ENCODE results near the gene HDGFL2. TPM values are rescaled to one million over a fixed set of nuclear protein-coding genes. Genes with fewer than 3 reads are reported as not detected.

The HDGFL2 gene
- total RNA-seq (35.0 TPM), polyA plus RNA-seq (ENCODE audit: insufficient read depth in 1 of 8, insufficient read length in 8 of 8, low replicate concordance in 1 of 8) (10 to 100 TPM; 66.3 to 97.7 (median 84.3) TPM)
- long read RNA-seq, donor 1, partial matches to known transcripts, result 5 of 8 reads
- long read RNA-seq, donor 1, other reads (novel, unspliced or antisense), result 0 of 8 reads
- long read RNA-seq, donor 2, partial matches to known transcripts, result 0 of 1 reads
- long read RNA-seq, donor 2, other reads (novel, unspliced or antisense), result 0 of 1 reads
- long read RNA-seq, donor 3, transcript HDGFL2-208 (16 exons, 2,281 nt), result major isoform, 17 of 24 reads
- long read RNA-seq, donor 3, partial matches to known transcripts, result 5 of 24 reads
- long read RNA-seq, donor 3, other reads (novel, unspliced or antisense), result 0 of 24 reads
- long read RNA-seq, donor 4, partial matches to known transcripts, result 6 of 11 reads
- long read RNA-seq, donor 4, other reads (novel, unspliced or antisense), result 0 of 11 reads
- long read RNA-seq, donor 5, transcript HDGFL2-208 (16 exons, 2,281 nt), result major isoform, 8 of 51 reads
- long read RNA-seq, donor 5, transcript HDGFL2-210 (16 exons, 2,255 nt), result minor isoform, 7 of 51 reads
- long read RNA-seq, donor 5, partial matches to known transcripts, result 35 of 51 reads
- long read RNA-seq, donor 5, other reads (novel, unspliced or antisense), result 0 of 51 reads
- long read RNA-seq, donor 6, transcript HDGFL2-208 (16 exons, 2,281 nt), result major isoform, 21 of 39 reads
- long read RNA-seq, donor 6, partial matches to known transcripts, result 14 of 39 reads
- long read RNA-seq, donor 6, other reads (novel, unspliced or antisense), result 0 of 39 reads
- long read RNA-seq, donor 7, transcript HDGFL2-208 (16 exons, 2,281 nt), result major isoform, 5 of 30 reads
- long read RNA-seq, donor 7, partial matches to known transcripts, result 25 of 30 reads
- long read RNA-seq, donor 7, other reads (novel, unspliced or antisense), result 0 of 30 reads
- long read RNA-seq, donor 8, partial matches to known transcripts, result 0 of 1 reads
- long read RNA-seq, donor 8, other reads (novel, unspliced or antisense), result 0 of 1 reads
- long read RNA-seq, donor 9, transcript HDGFL2-208 (16 exons, 2,281 nt), result major isoform, 5 of 13 reads
- long read RNA-seq, donor 9, partial matches to known transcripts, result 7 of 13 reads
- long read RNA-seq, donor 9, other reads (novel, unspliced or antisense), result 0 of 13 reads
- long read RNA-seq, donor 10, partial matches to known transcripts, result 0 of 5 reads
- long read RNA-seq, donor 10, other reads (novel, unspliced or antisense), result 0 of 5 reads
- long read RNA-seq, donor 11, partial matches to known transcripts, result 5 of 11 reads
- long read RNA-seq, donor 11, other reads (novel, unspliced or antisense), result 0 of 11 reads

GRCh38 chr19:4472174-4472974, at the start of gene HDGFL2:
Gene HDGFL2, plus strand, starts transcription at chr19:4472297. Its CDS starts 54 bp downstream, at chr19:4472351.
- peak within 1 kb of the TSS; percentile 97 for H3K27ac ChIP-seq (ENCODE audit: low read length)
- DNase-seq, result peak; percentile 30
- under 1% methylated on average over 59 of the region's 71 CpGs for WGBS (ENCODE audit: insufficient coverage)
- H3K36me3 ChIP-seq (ENCODE audit: control insufficient read depth, insufficient read depth, low read length), result peaks cover 21% of the 10 kb centered on the region
- peak within 1 kb of the TSS; percentile 77 for H3K4me3 ChIP-seq (ENCODE audit: low read length)
- H3K9me3 ChIP-seq (replicated peaks; ENCODE audit: control insufficient read depth, low read depth, low read length), result no peaks in the 10 kb centered on the region
- H3K27me3 ChIP-seq (ENCODE audit: control insufficient read depth, insufficient read depth, low read length), result no peaks in the 10 kb centered on the region
- H3K4me1 ChIP-seq (ENCODE audit: control insufficient read depth, insufficient read depth, low read length), result peaks cover 30% of the 10 kb centered on the region

GRCh38 chr19:4423416-4424126, 48.5 kb upstream of the HDGFL2 start:
- H3K4me3 ChIP-seq (ENCODE audit: low read length), result no peak overlapping the region
- no peak overlapping the region for H3K27ac ChIP-seq (ENCODE audit: low read length)
- WGBS (ENCODE audit: insufficient coverage), result 81% methylated on average over 12 of the region's 16 CpGs
- H3K4me1 ChIP-seq (ENCODE audit: control insufficient read depth, insufficient read depth, low read length), result peaks cover 10% of the 10 kb centered on the region
- H3K9me3 ChIP-seq (replicated peaks; ENCODE audit: control insufficient read depth, low read depth, low read length), result no peaks in the 10 kb centered on the region
- no peaks in the 10 kb centered on the region for H3K27me3 ChIP-seq (ENCODE audit: control insufficient read depth, insufficient read depth, low read length)
- no peak for DNase-seq
- H3K36me3 ChIP-seq (ENCODE audit: control insufficient read depth, insufficient read depth, low read length), result peaks cover 24% of the 10 kb centered on the region

GRCh38 chr19:4425537-4425936, 46.6 kb upstream of the HDGFL2 start:
- Histone ChIP-seq H3K9me3 (replicated peaks; ENCODE audit: control insufficient read depth, low read depth, low read length) (no peaks in the 10 kb centered on the region), H3K27ac (ENCODE audit: low read length) (no peak overlapping the region), H3K36me3 (ENCODE audit: control insufficient read depth, insufficient read depth, low read length) (peaks cover 38% of the 10 kb centered on the region), H3K4me3 (ENCODE audit: low read length) (no peak overlapping the region), H3K4me1 (ENCODE audit: control insufficient read depth, insufficient read depth, low read length) (peaks cover 13% of the 10 kb centered on the region), H3K27me3 (ENCODE audit: control insufficient read depth, insufficient read depth, low read length) (no peaks in the 10 kb centered on the region)
- DNase-seq, result peak; percentile 73
- 60% methylated on average over 1 of the region's 6 CpGs for WGBS (ENCODE audit: insufficient coverage)

GRCh38 chr19:4428326-4428975, 43.6 kb upstream of the HDGFL2 start:
- H3K36me3 ChIP-seq (ENCODE audit: control insufficient read depth, insufficient read depth, low read length), result peaks cover 54% of the 10 kb centered on the region
- no peak for DNase-seq
- WGBS (ENCODE audit: insufficient coverage), result 93% methylated on average over 20 of the region's 20 CpGs
- no peak overlapping the region for H3K27ac ChIP-seq (ENCODE audit: low read length)
- peaks cover 24% of the 10 kb centered on the region for H3K4me1 ChIP-seq (ENCODE audit: control insufficient read depth, insufficient read depth, low read length)
- no peak overlapping the region for H3K4me3 ChIP-seq (ENCODE audit: low read length)
- H3K9me3 ChIP-seq (replicated peaks; ENCODE audit: control insufficient read depth, low read depth, low read length), result no peaks in the 10 kb centered on the region
- H3K27me3 ChIP-seq (ENCODE audit: control insufficient read depth, insufficient read depth, low read length), result no peaks in the 10 kb centered on the region

GRCh38 chr19:4429256-4429655, 42.8 kb upstream of the HDGFL2 start:
- peaks cover 24% of the 10 kb centered on the region for H3K4me1 ChIP-seq (ENCODE audit: control insufficient read depth, insufficient read depth, low read length)
- 84% methylated on average over 13 of the region's 16 CpGs for WGBS (ENCODE audit: insufficient coverage)
- H3K4me3 ChIP-seq (ENCODE audit: low read length), result no peak overlapping the region
- no peaks in the 10 kb centered on the region for H3K9me3 ChIP-seq (replicated peaks; ENCODE audit: control insufficient read depth, low read depth, low read length)
- H3K27me3 ChIP-seq (ENCODE audit: control insufficient read depth, insufficient read depth, low read length), result no peaks in the 10 kb centered on the region
- DNase-seq, result peak; percentile 48
- H3K36me3 ChIP-seq (ENCODE audit: control insufficient read depth, insufficient read depth, low read length), result peaks cover 54% of the 10 kb centered on the region
- no peak overlapping the region for H3K27ac ChIP-seq (ENCODE audit: low read length)

- DNase-seq, result peak; percentile 62
- H3K36me3 ChIP-seq (ENCODE audit: control insufficient read depth, insufficient read depth, low read length), result peaks cover 59% of the 10 kb centered on the region
- 68% methylated on average over 10 of the region's 12 CpGs for WGBS (ENCODE audit: insufficient coverage)
Observed at GRCh38 chr19:4429771-4430171, 42.3 kb upstream of the HDGFL2 start.

GRCh38 chr19:4430760-4431159, 41.3 kb upstream of the HDGFL2 start:
- no peak overlapping the region for H3K27ac ChIP-seq (ENCODE audit: low read length)
- peak; percentile 37 for DNase-seq
- peaks cover 24% of the 10 kb centered on the region for H3K4me1 ChIP-seq (ENCODE audit: control insufficient read depth, insufficient read depth, low read length)
- H3K9me3 ChIP-seq (replicated peaks; ENCODE audit: control insufficient read depth, low read depth, low read length), result no peaks in the 10 kb centered on the region
- 89% methylated on average over 11 of the region's 12 CpGs for WGBS (ENCODE audit: insufficient coverage)
- peaks cover 60% of the 10 kb centered on the region for H3K36me3 ChIP-seq (ENCODE audit: control insufficient read depth, insufficient read depth, low read length)
- H3K27me3 ChIP-seq (ENCODE audit: control insufficient read depth, insufficient read depth, low read length), result no peaks in the 10 kb centered on the region
- H3K4me3 ChIP-seq (ENCODE audit: low read length), result no peak overlapping the region

More at GRCh38 chr19:4429771-4430171, 42.3 kb upstream of the HDGFL2 start:
- Histone ChIP-seq H3K27ac (ENCODE audit: low read length) (no peak overlapping the region), H3K9me3 (replicated peaks; ENCODE audit: control insufficient read depth, low read depth, low read length) (no peaks in the 10 kb centered on the region), H3K4me1 (ENCODE audit: control insufficient read depth, insufficient read depth, low read length) (peaks cover 24% of the 10 kb centered on the region), H3K4me3 (ENCODE audit: low read length) (no peak overlapping the region), H3K27me3 (ENCODE audit: control insufficient read depth, insufficient read depth, low read length) (no peaks in the 10 kb centered on the region)

GRCh38 chr19:4431296-4431695, 40.8 kb upstream of the HDGFL2 start:
- peak overlapping the region; percentile 69 for H3K27ac ChIP-seq (ENCODE audit: low read length)
- no peaks in the 10 kb centered on the region for H3K27me3 ChIP-seq (ENCODE audit: control insufficient read depth, insufficient read depth, low read length)
- peaks cover 63% of the 10 kb centered on the region for H3K36me3 ChIP-seq (ENCODE audit: control insufficient read depth, insufficient read depth, low read length)
- WGBS (ENCODE audit: insufficient coverage), result 95% methylated on average over 5 of the region's 9 CpGs
- H3K9me3 ChIP-seq (replicated peaks; ENCODE audit: control insufficient read depth, low read depth, low read length), result no peaks in the 10 kb centered on the region
- H3K4me3 ChIP-seq (ENCODE audit: low read length), result no peak overlapping the region
- DNase-seq, result no peak
- H3K4me1 ChIP-seq (ENCODE audit: control insufficient read depth, insufficient read depth, low read length), result peaks cover 26% of the 10 kb centered on the region

All from muscle of leg (tissue), 16 donors.